ENCODE measurements around the gene ZBTB8B. TPM values are rescaled to one million over a fixed set of nuclear protein-coding genes. Genes with fewer than 3 reads are reported as not detected.
A peak's percentile ranks its signal among the peaks of the same experiment; 100 is the strongest.

The ZBTB8B gene
- total RNA-seq (2021; ENCODE audit: unreplicated experiment): 0.08 TPM
- polyA plus RNA-seq (2012; ENCODE audit: insufficient read length): 0.04 TPM
- percentile 15 among the genes with signal in this experiment for Bru-seq, nascent RNA
- BruChase-seq, experiment 1, labeled RNA remaining after a 2-hour chase: percentile 28 among the genes with signal in this experiment
- percentile 27 among the genes with signal in this experiment for BruChase-seq, experiment 2, labeled RNA remaining after a 6-hour chase
- long read RNA-seq: 0 reads

GRCh38 chr1:32464716-32465577 is at the start of gene ZBTB8B:
Gene ZBTB8B (plus strand): TSS chr1:32465072. CDS start chr1:32470625, 5,553 bp downstream.
- Histone ChIP-seq H3K4me1 (ENCODE audit: control insufficient read depth, insufficient read depth, low read length) (0 out of 2 replicates have a peak, but pooled peaks cover 5% of the 10 kb centered on the region), H3K9me3 (ENCODE audit: control insufficient read depth, insufficient read depth, low read depth, low read length) (no peaks in the 10 kb centered on the region), H3K27me3 (ENCODE audit: control insufficient read depth, insufficient read depth, low read length) (peaks cover 13% of the 10 kb centered on the region), H3K4me3 (ENCODE audit: low read depth in 2 of 2, low read length in 2 of 2) (peak within 1 kb of the TSS; percentile 53 to 62), H3K36me3 (ENCODE audit: control insufficient read depth, insufficient read depth, low read length) (no peaks in the 10 kb centered on the region; the same call in 1 of the 2 replicates), H3K27ac (ENCODE audit: low read length) (no peak within 1 kb of the TSS)
- ChIA-PET CTCF (interaction anchor here (0.5 to 0.6 kb wide), 2 partner anchors 55 kb away, joined by 3 to 7 read pairs; no protein-coding TSS in a partner anchor), POLR2A (interaction anchor here (0.5 kb wide), 1 partner anchor 9 kb away, joined by 7 read pairs; no protein-coding TSS in a partner anchor)
- no peak for DNase-seq (ENCODE audit: low read depth, low spot score)
- no TSS peak for BruUV-seq (replicated peaks)
- in situ Hi-C loops (cut with HindIII; ENCODE audit: low pct_unique_long_range_greater_than_20kb, low sequenced_read_pairs) (no loop called here), intact Hi-C loops (cut with micrococcal nuclease; ENCODE audit: unreplicated experiment) (no loop called here)
- peak; percentile 94 for ATAC-seq
- TF ChIP-seq REST (IDR thresholded peaks at IDR 0.05; ENCODE audit: insufficient read depth in 1 of 2, low read depth in 2 of 2, low read length in 1 of 2) (no peak), TCF7L2 (IDR thresholded peaks at IDR 0.05; ENCODE audit: low read depth, low read length) (no peak), SIN3A (IDR thresholded peaks at IDR 0.05; ENCODE audit: borderline replicate concordance, insufficient read depth, low read depth, low read length) (no peak), CTCF (IDR thresholded peaks at IDR 0.05) (no peak), POLR2AphosphoS5 (IDR thresholded peaks at IDR 0.05; ENCODE audit: low read depth, low read length) (no peak)

GRCh38 chr1:32421775-32422174 is 43.1 kb upstream of the ZBTB8B start:
- DNase-seq (ENCODE audit: low read depth, low spot score): no peak
- no peaks in the 10 kb centered on the region for H3K4me1 ChIP-seq (ENCODE audit: control insufficient read depth, insufficient read depth, low read length)
- H3K9me3 ChIP-seq (ENCODE audit: control insufficient read depth, insufficient read depth, low read depth, low read length): peaks cover 4% of the 10 kb centered on the region; the same call in 1 of the 2 replicates
- ChIA-PET CTCF (interaction anchor here (1.4 kb wide), 1 partner anchor 21 kb away, joined by 4 read pairs; no protein-coding TSS in a partner anchor), POLR2A (no interaction called here)
- intact Hi-C loops (cut with micrococcal nuclease; ENCODE audit: unreplicated experiment): no loop called here
- no peak overlapping the region for H3K27ac ChIP-seq (ENCODE audit: low read length)
- no peak overlapping the region for H3K4me3 ChIP-seq (ENCODE audit: low read depth in 2 of 2, low read length in 2 of 2)
- H3K27me3 ChIP-seq (ENCODE audit: control insufficient read depth, insufficient read depth, low read length): no peaks in the 10 kb centered on the region; the same call in none of the 2 replicates
- BruUV-seq (replicated peaks): no TSS peak
- no peak for TF ChIP-seq SIN3A (IDR thresholded peaks at IDR 0.05; ENCODE audit: borderline replicate concordance, insufficient read depth, low read depth, low read length)
- TF ChIP-seq POLR2AphosphoS5 (IDR thresholded peaks at IDR 0.05; ENCODE audit: low read depth, low read length): no peak
- TF ChIP-seq CTCF (IDR thresholded peaks at IDR 0.05): no peak
- no peak for TF ChIP-seq REST (IDR thresholded peaks at IDR 0.05; ENCODE audit: insufficient read depth in 1 of 2, low read depth in 2 of 2, low read length in 1 of 2)
- no peak for TF ChIP-seq TCF7L2 (IDR thresholded peaks at IDR 0.05; ENCODE audit: low read depth, low read length)
- no peak for ATAC-seq
- H3K36me3 ChIP-seq (ENCODE audit: control insufficient read depth, insufficient read depth, low read length): no peaks in the 10 kb centered on the region
- in situ Hi-C loops (cut with HindIII; ENCODE audit: low pct_unique_long_range_greater_than_20kb, low sequenced_read_pairs): no loop called here

Measured in Panc1 (cell line).